Measurements from ENCODE around the gene CLCN1.

CLCN1 gene

GRCh38 chr7:143399151-143399550 lies 83.2 kb downstream of the CLCN1 start:
- DNase-seq: no peak

DNA sequence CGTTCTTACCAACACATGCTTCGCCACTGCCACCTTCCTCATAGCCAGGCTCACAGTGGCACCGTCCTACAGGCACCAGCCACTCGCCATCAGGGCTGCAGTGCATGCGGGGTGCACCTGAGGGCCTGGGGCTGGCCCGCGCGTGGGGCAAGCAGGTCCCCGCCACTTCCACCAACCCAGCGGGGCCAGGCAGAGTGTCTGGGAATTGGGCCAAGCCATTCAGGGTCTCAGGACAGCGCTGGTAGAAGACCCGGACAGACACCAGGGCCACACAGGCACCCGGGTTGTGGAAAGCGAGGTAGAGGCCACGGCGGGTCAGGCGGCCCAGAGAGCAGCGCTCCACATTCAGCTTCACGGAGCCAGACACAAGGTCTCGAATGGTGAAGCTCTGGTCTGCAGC lies 83.7 kb downstream of the CLCN1 start:
- DNase-seq: no peak

GRCh38 chr7:143401265-143401664 lies 85.4 kb downstream of the CLCN1 start:
- no peak for DNase-seq
